K562 (cell line): ENCODE results near the gene ALB. TPM values are rescaled to one million over a fixed set of nuclear protein-coding genes. Genes with fewer than 3 reads are reported as not detected.

ENCODE experiments used
- ATAC-seq: fragments of 200-7000 bp; cut with Tn5 transposase; 3 replicates; pipeline ENCODE4 v1.9.1; 2020; ENCODE audit warnings: moderate library complexity
- BruUV-seq: library from RNA; stranded (reverse); fragments of 400-500 nt; replicated peaks from 2 replicates; lab custom pipeline; 2021; lab: Mats Ljungman, UMichigan
- CTCF ChIA-PET: fragments of 300-600 bp; formaldehyde crosslinking; extraction: SDS; loops from one replicate; lab custom pipeline; 2021; ENCODE audit warnings: low intra/inter-chr PET ratio; lab: Yijun Ruan, JAX
- POLR2A ChIA-PET: fragments of 300-600, 350-650 bp; sonication (Branson Sonifier 250); formaldehyde crosslinking; extraction: SDS; loops from one replicate; lab custom pipeline; 2021; ENCODE audit warnings: antibody characterized with exemption, inconsistent platforms; lab: Yijun Ruan, JAX
- DNase-seq, 4 experiments: peaks; one replicate each; pipeline versions ENCODE4 v3.0.0 to v3.0.0-alpha.2; 2011 to 2018; ENCODE audit warnings: low spot score in 3 of 4, mixed read lengths in 3 of 4; ENCODE audit errors: extremely low read depth in 1 of 4
- FAIRE-seq: peaks from 2 replicates; lab custom pipeline; 2011; peaks lifted over from hg19 to GRCh38; lab: Jason Lieb, UNC
- H2AFZ ChIP-seq: 2 replicates; pipeline ENCODE4 v1.6.0; 2011; ENCODE audit warnings: low read depth, low read length, control low read depth, inconsistent platforms
- H3K27ac ChIP-seq: fragments of 200-600 bp; 3 replicates; pipeline ENCODE4 v1.8.0; 2011; ENCODE audit warnings: low read depth, mild to moderate bottlenecking, control low read depth, inconsistent platforms, low read length, moderate library complexity, mixed read lengths; ENCODE audit errors: extremely low read depth
- H3K27me3 ChIP-seq, 2 experiments: fragments of 300-600 bp in 1 of 2; 2 replicates in 1 of 2; 3 replicates in 1 of 2; pipeline versions ENCODE4 v1.6.0 to v1.8.0; 2011; ENCODE audit warnings: inconsistent platforms in 2 of 2, low read length in 2 of 2, mild to moderate bottlenecking in 1 of 2, mixed read lengths in 1 of 2, moderate library complexity in 1 of 2; ENCODE audit not compliant: control insufficient read depth in 2 of 2, insufficient read depth in 2 of 2
- H3K36me3 ChIP-seq: fragments of 300-600 bp; 3 replicates; pipeline ENCODE4 v1.8.0; 2011; ENCODE audit warnings: mild to moderate bottlenecking, low read length, inconsistent platforms; ENCODE audit not compliant: control insufficient read depth, insufficient read depth
- H3K4me1 ChIP-seq, 2 experiments: fragments of 200-600 bp in 1 of 2; replicated peaks in 1 of 2; 2 replicates in 1 of 2; 3 replicates in 1 of 2; pipeline versions ENCODE4 v1.5.1 to v1.8.0; 2011; ENCODE audit warnings: inconsistent platforms in 2 of 2, low read length in 2 of 2, mild to moderate bottlenecking in 1 of 2, mixed read lengths in 1 of 2, moderate library complexity in 1 of 2; ENCODE audit not compliant: control insufficient read depth in 2 of 2, insufficient read depth in 2 of 2
- H3K4me2 ChIP-seq: 2 replicates; pipeline ENCODE4 v1.6.1; 2011; ENCODE audit warnings: low read length, control low read depth, inconsistent platforms, mixed read lengths; ENCODE audit not compliant: insufficient read depth
- H3K4me3 ChIP-seq: fragments of 200-600 bp; sonication (generic), shearing (Covaris generic); 2 replicates; pipeline ENCODE4 v1.5.1; 2016; ENCODE audit warnings: control low read depth, inconsistent platforms
- H3K79me2 ChIP-seq: fragments of 200-600 bp; 3 replicates; pipeline ENCODE4 v1.8.0; 2011; ENCODE audit warnings: low read length, inconsistent platforms; ENCODE audit not compliant: control insufficient read depth, insufficient read depth
- H3K9ac ChIP-seq, 2 experiments: 2 replicates each; pipeline versions ENCODE4 v1.6.0 to v1.6.1; 2011; ENCODE audit warnings: low read depth in 2 of 2, low read length in 2 of 2, control low read depth in 1 of 2, inconsistent platforms in 1 of 2, mild to moderate bottlenecking in 1 of 2, mixed read lengths in 1 of 2; ENCODE audit not compliant: insufficient read depth in 1 of 2
- H3K9me1 ChIP-seq: one replicate; pipeline ENCODE4 v1.6.0; 2011; ENCODE audit warnings: inconsistent platforms, mild to moderate bottlenecking, low read length, moderate library complexity; ENCODE audit not compliant: control insufficient read depth, insufficient read depth
- H3K9me3 ChIP-seq: replicated peaks from 2 replicates; pipeline ENCODE4 v1.5.1; 2011; ENCODE audit warnings: low read depth, low read length, inconsistent platforms; ENCODE audit not compliant: control insufficient read depth, insufficient read depth
- H4K20me1 ChIP-seq: replicated peaks from 2 replicates; pipeline ENCODE4 v1.6.1; 2011; ENCODE audit warnings: low read length, inconsistent platforms, mixed read lengths; ENCODE audit not compliant: control insufficient read depth, insufficient read depth
- CGGBP1 ChIP-seq: fragments of 250-450 bp; sonication (Bioruptor Pico); IDR thresholded peaks from 2 replicates; pipeline ENCODE4 v1.9.0; 2021; ENCODE audit warnings: mild to moderate bottlenecking
- DEAF1 ChIP-seq: fragments of 450-650 bp; formaldehyde crosslinking; IDR thresholded peaks from 2 replicates; pipeline ENCODE4 v1.4.0; 2020; ENCODE audit warnings: mild to moderate bottlenecking, moderate library complexity
- E2F5 ChIP-seq: sonication (generic); formaldehyde crosslinking; IDR thresholded peaks from 2 replicates; pipeline ENCODE4 v1.8.0; 2022; ENCODE audit warnings: mild to moderate bottlenecking, missing genetic modification reagents
- POLR2H ChIP-seq: IDR thresholded peaks from 2 replicates; pipeline ENCODE4 v1.6.1; 2016; ENCODE audit warnings: missing genetic modification characterization, low read depth, mild to moderate bottlenecking, control low read depth, missing compliant biosample characterization, moderate library complexity
- RNF219 ChIP-seq: fragments of 250-450 bp; sonication (Bioruptor Pico); IDR thresholded peaks from 2 replicates; pipeline ENCODE4 v1.5.0; 2022; ENCODE audit warnings: mild to moderate bottlenecking
- SMARCB1 ChIP-seq: IDR thresholded peaks from 2 replicates; pipeline ENCODE4 v1.6.1; 2011; ENCODE audit warnings: improper control_type of control experiment, low read depth; ENCODE audit not compliant: insufficient read length
- TARDBP ChIP-seq: fragments of 450-650 bp; IDR thresholded peaks from 2 replicates; pipeline ENCODE4 v1.6.1; 2016
- ZBTB49 ChIP-seq: sonication (generic); formaldehyde crosslinking; IDR thresholded peaks from 2 replicates; pipeline ENCODE4 v1.8.0; 2022; ENCODE audit warnings: missing genetic modification reagents, mild to moderate bottlenecking, borderline replicate concordance
- ZNF449 ChIP-seq: fragments of 250-450 bp; sonication (Bioruptor Pico); IDR thresholded peaks from 2 replicates; pipeline ENCODE4 v1.8.0; 2022; ENCODE audit warnings: moderate library complexity, mild to moderate bottlenecking, inconsistent platforms
- ZSCAN32 ChIP-seq: fragments of 450-650 bp; formaldehyde crosslinking; IDR thresholded peaks from 2 replicates; pipeline ENCODE4 v1.4.0; 2020; ENCODE audit warnings: mild to moderate bottlenecking, moderate library complexity
- in situ Hi-C: fragments of 300-500 bp; cut with MboI; formaldehyde crosslinking; loops from 4 replicates; pipeline ENCODE4 v1.15.0; 2018; ENCODE audit warnings: inconsistent platforms, mixed read lengths
- intact Hi-C: fragments of 100-400 bp; cut with micrococcal nuclease; formaldehyde crosslinking; loops from 2 replicates; pipeline ENCODE4 v1.14.2; 2022
- polyA plus RNA-seq, 8 experiments: library from polyadenylated mRNA; depleted of rRNA in 4 of 8; stranded (reverse) in 5 of 8; unstranded in 3 of 8; fragments of >200 nt; fragmentation: Nextera tagmentation in 2 of 8; fragmentation: Illumina TruSeq in 1 of 8; extraction: Ambion mirVana in 2 of 8; extraction: Trizol in 1 of 8; gene quantifications; 2 replicates each; pipeline versions ENCODE4 v1.2.1 to v1.2.3, GENCODE V29; 2011 to 2014; ENCODE audit warnings: inconsistent platforms in 1 of 8, missing spikeins in 1 of 8
- total RNA-seq, 7 experiments: library from RNA; depleted of rRNA in 6 of 7; stranded (reverse); fragments of >200 nt in 6 of 7; fragmentation: Illumina TruSeq in 2 of 7; extraction: Trizol in 2 of 7; gene quantifications; 2 replicates each; pipeline versions ENCODE4 v1.2.1 to v1.2.3, GENCODE V29; 2011 to 2021; ENCODE audit warnings: low replicate concordance in 1 of 7

ALB gene
- total and polyA plus RNA-seq, 9 of the 15 experiments (the other 6 are each of a cell fraction or from before 2014, with no cell fraction given), result 0.04 to 18.5 (median 0.20) TPM; not detected in 2

GRCh38 chr4:73378887-73379286 is 25.2 kb upstream of the ALB start (continued):
- TF ChIP-seq RNF219 (CRISPR knock-in tag) (no peak), POLR2H (tag) (no peak), ZNF449 (CRISPR knock-in tag) (no peak), ZSCAN32 (CRISPR knock-in tag) (no peak), TARDBP (no peak)

GRCh38 chr4:73379946-73380345 is 24.1 kb upstream of the ALB start:
- Histone ChIP-seq H4K20me1 (no peaks in the 10 kb centered on the region), H3K9me1 (no peaks in the 10 kb centered on the region), H3K4me1 (no peaks in the 10 kb centered on the region), H3K36me3 (no peaks in the 10 kb centered on the region), H3K27ac (no peak overlapping the region), H3K4me2 (no peak overlapping the region), H3K79me2 (no peaks in the 10 kb centered on the region), H2AFZ (no peak overlapping the region), H3K27me3 (no peaks in the 10 kb centered on the region), H3K4me3 (no peak overlapping the region), H3K9ac (no peak overlapping the region), H3K9me3 (no peaks in the 10 kb centered on the region)
- ATAC-seq (no peak), FAIRE-seq (no peak), DNase-seq (no peak)
- intact Hi-C loops (no loop called here), in situ Hi-C loops (no loop called here)
- BruUV-seq, result no TSS peak
- POLR2A ChIA-PET, result no interaction called here
- CTCF ChIA-PET, result no interaction called here
- TF ChIP-seq E2F5, result no peak
- no peak for TF ChIP-seq ZBTB49 (CRISPR knock-in tag)
- TF ChIP-seq SMARCB1, result no peak
- no peak for TF ChIP-seq DEAF1 (CRISPR knock-in tag)
- TF ChIP-seq CGGBP1 (CRISPR knock-in tag), result no peak
